HG03135 (cell line): Measurements from ENCODE around the gene SGIP1.

ENCODE experiments used
- ATAC-seq: cut with Tn5 transposase; IDR thresholded peaks from one replicate; pipeline ENCODE4 v1.9.1; 2021; ENCODE audit warnings: mild to moderate bottlenecking, moderate library complexity; ENCODE audit not compliant: unreplicated experiment

SGIP1 gene

DNA sequence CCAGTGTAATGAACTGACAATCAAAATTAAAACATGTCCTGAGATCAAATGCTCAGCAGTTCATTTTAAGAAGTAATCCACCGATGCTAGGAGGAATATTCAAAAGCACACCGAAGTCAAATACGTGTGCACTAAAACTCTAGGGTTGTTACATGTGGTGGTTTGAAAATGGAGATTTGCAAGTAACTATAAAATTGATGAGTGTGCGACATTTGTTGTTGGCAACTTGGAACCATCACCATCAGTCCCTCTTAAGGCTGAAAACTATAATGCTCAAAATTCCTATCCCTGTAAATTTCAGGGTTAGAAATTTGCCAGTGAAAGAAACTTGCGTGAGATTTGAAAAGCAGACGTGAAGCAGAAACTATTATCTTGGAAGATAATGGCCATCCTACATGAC, 13.3 kb upstream of the SGIP1 start:
- ATAC-seq, result no peak

DNA sequence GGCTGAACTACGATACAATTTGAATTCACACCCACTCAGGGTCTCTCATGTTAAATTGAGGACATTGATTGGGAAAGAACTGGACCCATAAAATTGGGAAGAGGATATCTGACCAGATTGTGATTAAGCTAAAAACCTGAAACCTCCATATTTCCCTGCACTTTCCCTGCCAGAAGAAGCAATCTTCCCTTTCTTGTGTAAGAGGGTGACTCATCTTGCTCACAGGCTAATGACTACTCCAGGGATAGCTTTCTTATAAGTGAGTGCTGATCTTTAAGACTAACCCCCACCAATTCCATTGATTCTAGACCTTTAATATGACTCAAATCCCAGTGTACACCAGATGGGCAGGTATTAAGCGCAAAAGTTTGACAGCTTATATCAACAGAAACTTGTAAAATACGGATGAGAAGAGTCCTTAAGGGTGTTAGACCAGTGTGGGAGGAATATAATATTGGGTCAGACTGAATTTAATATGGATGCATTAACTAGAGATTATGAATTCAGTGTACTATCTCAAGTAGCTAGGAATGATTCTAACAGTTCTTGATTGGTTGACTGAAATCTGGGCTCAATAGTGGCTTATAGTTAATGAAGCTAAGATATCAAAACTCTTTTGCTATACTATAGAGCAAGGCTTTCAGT, 12.1 kb upstream of the SGIP1 start:
- no peak for ATAC-seq

DNA sequence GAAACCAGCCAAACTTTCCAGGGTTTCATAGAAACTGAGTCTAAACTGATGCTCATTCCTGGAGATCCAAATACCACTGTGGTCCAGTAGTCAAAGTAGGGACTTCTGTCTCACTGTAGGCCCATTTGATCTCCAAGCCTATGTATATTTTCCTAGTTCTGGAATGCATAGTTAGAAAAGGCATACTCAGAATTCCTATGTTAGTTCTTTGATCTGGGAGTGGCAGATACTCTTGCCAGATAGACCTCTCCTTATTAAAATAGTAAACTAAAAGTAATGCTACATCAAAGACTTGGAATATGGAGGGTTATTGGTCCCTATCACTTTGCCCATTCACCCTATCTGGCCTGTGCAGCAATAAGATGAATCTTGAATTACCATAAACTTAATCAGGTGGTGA, 10.4 kb upstream of the SGIP1 start:
- ATAC-seq, result no peak

DNA sequence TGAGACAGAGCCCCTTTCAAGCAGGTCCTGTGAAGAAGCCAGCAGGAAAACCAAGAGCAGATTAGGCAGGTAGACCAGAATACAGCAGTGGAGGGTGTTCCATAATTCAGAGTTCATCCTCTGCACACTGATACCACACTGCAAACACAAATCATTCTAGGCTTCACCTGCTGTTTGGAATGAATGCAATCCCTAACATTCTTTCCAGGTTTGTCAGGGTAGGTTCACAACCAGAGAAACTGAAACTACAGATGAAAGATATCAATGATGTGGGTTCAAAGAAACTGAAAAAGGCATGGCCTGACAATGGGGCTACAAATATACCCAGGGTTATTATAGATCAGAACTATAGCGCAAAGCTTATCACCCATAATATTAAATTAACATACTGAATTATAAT, 8.9 kb upstream of the SGIP1 start:
- no peak for ATAC-seq

DNA sequence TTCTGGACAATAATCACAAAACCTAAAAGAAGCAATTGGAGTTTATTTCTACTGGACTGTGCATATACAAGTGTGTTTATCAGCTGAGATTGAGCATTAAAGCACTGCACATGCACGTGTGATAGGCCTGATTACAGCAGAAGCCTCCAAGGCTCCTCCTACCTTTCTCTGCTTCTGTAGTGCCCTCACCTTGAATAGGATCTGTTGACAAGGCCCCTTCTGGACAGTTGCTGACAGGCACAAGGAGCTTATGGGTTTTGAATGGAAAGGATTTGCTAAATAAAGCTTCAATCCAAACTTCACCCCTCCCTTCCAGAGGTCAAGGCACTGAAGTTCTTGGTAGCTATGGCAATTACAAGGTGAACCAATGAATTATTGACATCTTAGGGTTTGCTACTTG, 7.9 kb upstream of the SGIP1 start:
- no peak for ATAC-seq

DNA sequence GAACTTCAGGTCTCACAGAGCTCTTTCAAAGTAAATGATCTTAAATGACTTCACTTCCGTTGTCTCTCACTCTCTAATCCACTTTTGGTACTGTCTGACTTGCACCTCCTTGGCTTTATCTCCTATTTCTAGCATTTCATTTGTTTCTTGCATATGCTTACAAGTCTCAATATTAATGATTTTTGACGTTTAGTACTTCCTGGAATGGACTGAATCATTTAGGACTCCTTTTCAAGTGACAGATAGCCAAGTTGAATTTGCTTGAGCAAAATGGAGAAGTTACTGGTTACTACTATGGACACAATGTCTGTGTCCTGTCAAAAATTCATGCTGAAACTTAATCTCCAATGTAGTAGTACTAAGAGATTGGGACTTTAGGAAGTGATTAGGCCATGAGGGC, 7.0 kb upstream of the SGIP1 start:
- no peak for ATAC-seq

DNA sequence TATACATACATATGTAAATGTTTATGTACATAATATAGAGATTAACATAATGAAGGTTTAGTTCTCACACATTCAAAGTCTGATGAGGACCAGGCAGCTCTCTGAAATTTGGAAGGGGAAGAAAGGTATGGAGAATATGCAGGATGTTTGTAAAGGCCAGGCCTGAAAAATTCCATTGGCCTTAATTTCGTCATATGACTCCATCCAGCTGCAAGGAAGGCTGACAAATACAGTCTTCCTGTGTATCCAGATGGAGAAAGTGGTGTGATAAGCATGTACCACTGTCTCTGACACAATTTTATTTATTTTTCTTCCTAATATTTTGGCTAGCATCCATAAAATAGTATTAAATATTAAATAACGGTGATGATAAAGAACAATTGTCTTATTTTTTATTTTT, 6.3 kb upstream of the SGIP1 start:
- ATAC-seq, result no peak

DNA sequence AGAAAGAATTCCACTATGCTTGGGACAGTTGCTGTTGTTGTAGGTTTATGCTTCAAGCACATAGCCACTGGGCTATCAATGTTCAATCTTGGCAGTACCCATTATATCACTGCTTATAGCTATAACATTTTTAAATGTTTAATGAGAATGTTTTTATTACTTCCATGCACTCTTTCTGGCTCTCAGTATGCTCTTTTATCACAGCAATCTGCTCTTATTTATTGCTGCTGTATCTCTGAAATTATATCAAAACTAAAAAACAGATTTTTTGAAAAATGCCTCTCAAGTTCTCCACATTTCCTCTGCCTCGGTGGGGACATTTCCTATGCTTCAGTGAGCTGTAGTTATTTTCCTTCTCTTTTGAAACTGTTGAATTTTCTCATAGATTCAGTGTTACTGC, 5.4 kb upstream of the SGIP1 start:
- ATAC-seq, result no peak

DNA sequence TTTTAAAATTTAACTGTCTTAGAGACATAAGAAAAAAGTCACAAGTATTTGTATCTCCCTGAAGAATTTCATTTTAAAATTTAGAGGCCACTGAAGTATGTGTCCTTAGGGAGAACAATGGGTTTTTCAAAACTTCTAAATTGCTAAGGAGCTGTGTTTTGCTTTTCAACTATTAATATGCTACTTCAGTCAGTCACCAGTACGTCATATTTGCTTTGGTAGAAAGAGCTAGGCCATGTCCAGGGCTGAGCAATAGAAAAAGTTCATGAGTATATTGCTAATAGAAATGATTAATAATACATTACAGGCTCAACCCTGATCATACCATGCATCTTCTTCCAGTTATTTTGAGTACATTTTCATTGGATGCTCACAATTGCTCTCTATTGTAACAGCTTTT, 1.7 kb upstream of the SGIP1 start:
- ATAC-seq, result no peak

DNA sequence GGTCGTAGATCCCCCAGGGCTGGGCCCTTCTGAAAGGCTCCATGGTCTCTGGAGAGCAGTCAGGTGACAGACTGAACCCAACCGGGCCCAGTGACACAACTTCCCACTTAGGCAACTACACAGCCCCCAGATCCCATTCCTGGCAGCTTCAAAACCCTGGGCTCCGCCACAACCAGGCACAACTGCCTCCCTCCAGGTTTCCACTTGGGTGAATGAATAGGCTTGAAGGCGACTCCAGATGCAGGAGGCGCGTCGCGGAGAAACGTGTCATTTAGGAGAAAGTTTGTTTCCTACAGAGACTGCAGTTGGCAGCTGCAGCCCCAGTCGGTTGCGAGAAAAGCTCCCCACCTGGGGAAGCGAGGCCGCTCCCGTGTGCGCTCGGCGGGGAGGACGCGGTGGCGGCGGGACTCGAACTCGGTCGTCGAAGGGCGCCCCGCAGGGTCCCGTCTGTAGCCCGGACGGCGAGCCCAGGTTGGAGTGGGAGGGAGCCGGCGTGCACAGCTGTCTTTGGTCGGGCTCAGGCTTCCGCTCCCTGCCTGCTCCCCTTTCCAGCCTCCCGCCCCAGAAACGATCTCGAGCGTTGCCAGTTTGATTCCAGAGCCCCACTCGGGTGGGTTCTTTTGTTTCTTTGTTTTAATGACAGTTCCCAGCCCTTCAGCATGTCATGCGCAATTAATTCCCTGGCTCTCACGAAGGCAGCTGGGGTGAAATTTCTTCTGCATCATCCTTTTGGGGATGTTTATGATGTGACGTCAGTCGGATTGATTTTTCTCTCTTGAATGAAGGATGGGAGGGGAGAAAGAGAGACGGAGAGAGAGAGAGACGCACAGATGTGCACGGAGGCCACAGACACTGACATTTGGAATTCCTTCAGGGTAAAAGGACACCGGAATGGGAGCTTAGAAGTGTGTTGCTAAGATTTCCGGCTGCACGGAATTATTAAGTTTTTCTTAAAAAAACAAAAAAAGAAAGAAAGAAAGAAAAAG, 862 bp upstream of the SGIP1 start:
- ATAC-seq, result no peak

DNA sequence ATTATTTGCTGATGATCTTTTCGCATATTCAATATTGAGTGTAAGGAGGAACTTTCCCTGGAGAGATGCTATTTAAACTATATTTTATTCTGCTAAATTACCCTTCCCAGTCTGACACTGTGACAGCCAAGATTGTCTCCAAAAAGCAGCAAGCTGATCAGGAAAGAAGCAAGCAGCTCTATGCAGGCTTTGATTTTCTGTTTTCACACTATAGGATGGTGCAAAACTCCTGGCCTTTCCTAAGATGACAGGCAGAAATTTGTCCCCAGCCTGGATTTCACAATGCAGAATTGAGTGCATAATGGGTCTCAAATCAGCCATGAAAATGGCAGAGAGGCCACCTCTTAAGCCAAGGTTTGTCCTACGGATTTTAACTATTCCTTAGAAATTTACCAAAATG, 1.1 kb downstream of the SGIP1 start:
- ATAC-seq, result no peak

DNA sequence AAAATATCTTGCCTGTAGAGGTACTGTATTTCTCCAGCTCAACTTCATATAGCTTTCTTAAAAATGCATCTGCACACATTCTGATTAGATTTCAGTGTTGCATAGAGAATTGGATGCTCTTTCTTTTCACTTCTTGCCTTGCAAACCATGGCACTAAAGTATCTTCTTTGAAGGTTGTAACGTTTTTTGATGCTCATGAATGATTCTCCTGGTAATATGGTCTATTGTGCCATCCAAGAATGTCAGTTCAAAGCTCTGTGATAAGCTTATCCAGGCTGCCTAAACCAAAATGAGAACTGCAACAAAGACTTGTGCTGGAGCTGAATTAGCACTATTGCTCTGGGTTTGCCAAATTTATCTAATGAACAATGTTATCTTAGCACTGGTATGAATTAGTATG, 1.9 kb downstream of the SGIP1 start:
- no peak for ATAC-seq

DNA sequence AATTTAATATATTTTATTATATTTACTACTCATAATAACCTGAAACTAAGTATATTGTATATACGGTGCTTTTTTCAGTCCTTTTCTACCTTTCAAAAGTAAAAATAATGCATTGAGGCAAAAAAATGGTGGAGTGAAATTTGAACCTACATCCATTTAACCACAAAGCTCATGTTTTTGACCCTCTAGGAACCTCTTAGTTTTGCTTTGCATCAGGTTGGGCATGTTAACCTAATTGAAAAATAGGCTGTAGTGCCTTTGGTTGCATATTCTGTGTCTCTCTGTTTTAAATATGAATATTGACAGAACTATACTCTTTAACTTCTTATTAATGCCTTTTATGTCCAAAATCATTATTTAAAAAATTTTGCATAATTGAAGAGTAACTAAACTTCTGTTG, 3.8 kb downstream of the SGIP1 start:
- ATAC-seq, result no peak

DNA sequence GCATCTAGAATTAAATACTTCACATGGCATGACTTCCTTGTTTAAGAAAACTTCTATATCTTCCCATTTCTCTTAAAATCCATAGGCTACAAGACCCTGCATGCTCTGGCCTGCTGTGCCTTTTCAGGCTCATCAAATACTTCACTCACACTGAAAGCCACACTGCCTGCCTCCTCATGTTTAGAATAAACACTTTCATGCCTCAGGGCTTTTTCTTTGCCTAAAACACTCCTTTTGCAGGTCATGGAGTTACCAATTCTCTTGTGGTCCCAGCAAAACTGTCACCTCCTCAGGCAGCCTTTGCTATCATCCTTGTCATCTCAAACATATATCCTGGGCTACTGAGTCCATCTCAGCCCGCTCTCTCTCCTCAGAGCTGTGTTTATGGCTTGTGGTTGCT, 5.5 kb downstream of the SGIP1 start:
- ATAC-seq, result no peak

DNA sequence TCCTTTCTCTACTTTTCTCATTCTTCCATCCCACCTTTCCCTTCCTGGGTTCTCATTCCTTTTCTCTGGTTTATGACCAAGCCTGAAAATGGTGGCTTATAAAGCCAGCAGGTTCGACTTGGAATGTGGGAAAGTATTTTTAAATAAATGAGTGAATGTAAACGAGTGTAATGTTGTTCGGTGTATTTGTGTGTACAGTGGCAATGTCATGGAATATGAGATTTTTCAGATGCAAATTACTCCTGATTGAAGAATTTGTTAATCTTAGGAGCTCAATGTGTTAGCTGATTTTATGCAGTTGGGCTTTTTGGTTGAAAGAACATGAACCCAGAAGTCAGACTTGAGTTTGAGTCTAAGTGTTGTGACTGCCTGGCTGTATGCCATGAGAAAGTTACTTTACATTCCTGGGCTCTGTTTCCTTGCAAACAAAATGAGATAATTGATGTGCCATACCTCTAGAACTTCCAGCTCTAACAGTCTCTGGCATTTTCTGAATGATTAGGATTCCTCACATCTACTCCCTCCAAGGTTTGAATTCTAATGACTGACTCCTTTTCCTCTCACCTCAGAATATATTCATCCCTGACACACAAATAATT, 6.6 kb downstream of the SGIP1 start:
- no peak for ATAC-seq

DNA sequence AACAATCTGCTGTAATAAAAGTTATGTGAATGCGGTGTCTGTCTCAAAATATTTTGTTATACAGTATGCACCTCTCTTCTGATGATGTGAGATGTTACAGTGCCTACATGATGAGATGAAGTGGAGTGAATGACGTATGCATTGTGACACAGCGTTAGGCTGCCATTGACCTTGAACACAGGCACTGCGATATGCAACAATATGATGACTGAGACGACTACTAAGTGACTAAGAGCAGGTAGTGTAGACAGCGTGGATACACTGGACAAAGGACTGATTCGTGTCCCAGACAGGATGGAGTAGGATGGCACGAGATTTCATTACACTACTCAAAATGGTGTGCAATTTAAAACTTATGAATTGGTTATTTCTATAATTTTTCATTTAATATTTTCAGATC, 8.4 kb downstream of the SGIP1 start:
- ATAC-seq, result no peak

DNA sequence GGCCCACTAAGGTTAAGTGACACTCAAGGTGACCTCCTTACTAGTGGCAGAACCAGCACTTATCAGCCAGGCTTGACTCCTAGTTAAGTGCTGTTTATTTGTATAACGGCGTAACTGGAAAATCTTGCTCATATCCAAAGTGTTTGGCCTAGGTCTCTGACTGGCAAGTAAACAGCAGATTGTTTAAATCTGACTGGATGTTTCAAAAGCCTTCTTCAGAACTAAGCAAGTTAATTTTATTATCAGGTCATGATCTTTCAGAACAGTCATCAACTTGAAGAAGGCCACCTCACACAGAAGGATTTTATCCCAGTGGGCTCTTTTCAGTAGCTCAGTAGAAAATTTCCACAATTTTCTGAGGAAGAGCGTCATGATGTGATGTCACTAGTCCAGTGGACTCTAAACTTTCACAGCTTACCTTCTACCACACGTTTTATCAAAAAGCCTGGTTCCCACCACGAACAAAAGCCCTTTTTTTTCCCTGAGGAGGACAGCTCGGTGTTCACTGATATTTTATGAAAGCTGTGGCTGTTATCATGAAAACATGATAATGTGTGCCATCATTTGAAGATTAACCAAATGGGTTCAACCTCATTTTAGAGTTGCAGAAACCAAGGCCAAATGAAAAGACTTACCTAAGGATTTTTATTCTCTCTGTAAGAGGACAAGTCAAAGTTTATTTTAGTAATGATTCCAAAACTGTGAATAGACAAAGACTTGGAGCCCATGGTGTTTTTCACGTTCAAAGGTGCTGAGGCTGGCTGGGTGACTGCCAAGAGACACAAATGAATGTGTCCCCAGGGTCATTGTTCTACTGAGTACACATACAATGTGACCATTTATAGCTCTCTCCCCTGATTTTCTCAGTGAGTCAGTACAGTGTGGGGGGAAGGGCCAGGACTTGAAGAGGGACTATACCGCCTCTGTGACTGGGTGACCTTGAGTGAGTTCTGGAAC, 9.1 kb downstream of the SGIP1 start:
- no peak for ATAC-seq

DNA sequence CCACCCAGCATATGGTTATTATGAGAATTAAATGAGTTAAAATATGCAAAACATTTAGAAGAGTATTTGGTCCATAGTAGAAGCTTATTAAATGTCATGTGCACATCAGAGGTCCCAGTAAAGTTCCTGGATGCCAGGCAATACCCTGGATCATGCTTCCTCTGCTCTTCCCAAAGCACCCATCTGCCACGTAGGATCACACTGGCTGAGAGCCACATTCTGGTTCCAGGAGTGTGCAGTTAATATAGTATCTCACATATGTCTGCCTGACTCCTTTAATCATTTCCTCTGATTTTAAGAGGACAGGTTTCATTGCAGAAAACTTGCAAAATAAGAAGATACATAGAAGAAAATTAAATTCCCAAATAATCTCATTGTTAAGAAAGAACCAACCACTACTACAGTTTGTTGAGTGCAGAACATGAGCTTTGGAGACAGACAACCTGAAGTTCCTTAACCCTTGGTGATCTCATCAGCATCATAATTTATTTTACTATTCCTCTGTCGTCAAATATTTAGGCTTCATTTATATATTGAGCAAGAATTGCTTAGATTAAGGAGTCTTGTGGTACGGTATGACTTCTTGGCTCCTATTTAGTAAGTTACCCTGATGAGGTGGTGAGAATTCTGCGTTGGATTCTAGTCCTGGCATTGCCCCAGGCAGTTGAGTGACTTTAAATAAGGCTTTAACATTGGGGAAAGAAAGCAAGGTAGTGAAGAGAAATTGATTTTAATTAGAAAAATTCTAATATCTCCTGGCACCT, 12.3 kb downstream of the SGIP1 start:
- ATAC-seq, result no peak

DNA sequence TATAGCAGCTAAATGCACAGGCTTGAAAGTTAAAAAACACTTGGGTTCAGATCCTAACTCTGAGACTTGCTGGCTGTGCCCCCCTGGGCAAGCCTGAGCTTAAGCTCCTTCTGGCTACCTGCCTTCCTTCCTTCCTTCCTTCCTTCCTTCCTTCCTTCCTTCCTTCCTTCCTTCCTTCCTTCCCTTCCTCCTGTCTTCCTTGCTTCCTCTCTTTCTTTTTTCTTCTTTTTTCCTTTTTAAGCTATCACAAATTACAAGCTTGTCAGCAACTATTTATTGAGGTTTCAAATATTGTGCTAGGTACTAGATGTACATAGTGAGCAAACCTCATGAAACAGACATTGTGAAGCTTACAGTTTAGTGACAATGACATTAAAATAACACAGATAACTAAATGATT, 15.1 kb downstream of the SGIP1 start:
- ATAC-seq, result no peak

DNA sequence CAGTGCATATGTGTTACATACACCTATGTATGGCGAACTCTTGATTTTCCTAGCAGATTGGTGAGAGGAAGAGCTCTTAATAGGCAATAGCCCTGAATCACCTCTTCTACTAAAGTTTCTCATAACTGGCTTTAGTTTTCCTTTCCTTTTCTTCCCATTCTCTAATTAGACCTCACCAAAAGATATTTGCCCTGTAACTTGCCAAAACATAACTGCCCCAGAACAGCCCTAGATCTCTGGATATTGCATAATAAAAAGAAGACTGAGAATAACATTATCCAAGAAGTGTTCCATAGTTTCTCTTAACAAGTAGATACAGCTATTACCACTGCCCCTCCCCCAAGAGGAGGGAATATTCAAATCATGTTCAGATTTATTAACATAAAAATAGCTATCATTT, 16.3 kb downstream of the SGIP1 start:
- ATAC-seq, result no peak
